ENCODE data around the gene ERMARD.

The ERMARD gene

DNA sequence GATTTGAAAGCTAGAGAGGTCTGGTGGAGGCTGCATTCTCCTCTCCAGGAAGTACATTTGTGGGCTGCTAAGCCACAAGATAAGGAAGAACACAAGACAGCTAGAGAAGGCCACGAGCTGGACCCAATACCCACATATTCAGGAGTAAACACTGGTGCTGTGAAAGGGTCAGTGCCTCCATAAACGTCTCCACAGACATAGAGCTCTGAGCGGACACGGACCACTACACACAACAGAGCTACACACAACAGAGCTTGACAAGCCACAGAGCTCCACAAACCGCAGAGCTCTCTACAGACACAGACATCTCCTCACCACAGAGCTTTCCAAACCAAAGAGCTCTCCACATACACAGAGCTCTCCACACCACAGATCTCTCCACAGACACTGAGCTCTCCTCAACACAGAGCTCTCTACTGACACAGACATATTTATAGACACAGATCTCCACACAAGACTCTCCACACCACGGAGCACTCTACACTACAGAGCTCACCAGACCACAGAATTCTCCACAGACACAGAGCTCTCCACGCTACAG, 51.9 kb downstream of the ERMARD start:
- no peak for DNase-seq

DNA sequence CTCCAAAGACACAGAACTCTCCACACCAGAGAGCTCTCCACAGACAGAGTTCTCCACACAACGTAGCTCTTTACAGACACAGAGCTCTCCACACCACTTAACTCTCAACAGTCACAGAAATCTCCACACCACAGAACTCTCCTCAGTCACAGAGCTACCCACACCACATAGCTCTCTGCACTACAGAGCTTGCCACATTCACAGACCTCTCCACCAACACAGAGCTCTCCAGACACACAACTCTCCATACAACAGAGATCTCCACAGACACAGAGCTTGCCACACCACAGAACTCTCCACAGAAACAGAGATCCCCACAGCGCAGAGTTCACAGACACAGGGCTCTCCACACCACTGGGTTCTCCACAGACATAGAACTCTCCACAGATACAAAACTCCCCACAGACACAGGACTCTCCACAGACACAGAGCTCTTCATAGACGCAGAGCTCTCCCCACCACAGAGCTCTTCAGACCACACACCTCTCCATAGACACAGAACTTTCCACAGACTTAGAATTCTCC, 52.5 kb downstream of the ERMARD start:
- DNase-seq: no peak

DNA sequence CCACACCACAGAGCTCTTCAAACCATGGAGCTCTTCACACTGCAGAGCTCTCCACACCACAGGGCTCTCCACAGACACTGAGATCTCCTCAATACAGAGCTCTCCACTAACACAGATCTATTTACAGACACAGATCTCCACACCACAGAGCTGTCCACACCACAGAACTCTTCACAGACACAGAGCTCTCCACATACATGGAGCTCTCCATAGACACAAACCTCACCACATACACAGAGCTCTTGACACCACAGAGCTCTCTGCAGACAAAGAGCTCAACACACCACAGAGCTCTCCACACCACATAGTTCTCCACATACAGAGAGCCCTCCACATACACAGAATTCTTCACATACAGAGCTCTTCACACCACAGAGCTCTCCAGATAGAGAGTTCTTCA, 53.0 kb downstream of the ERMARD start:
- no peak for DNase-seq

- DNase-seq: no peak
Observed at GRCh38 chr6:169805242-169805838, 53.9 kb downstream of the ERMARD start.

GRCh38 chr6:169806701-169807100, 55.3 kb downstream of the ERMARD start:
- DNase-seq: no peak

DNA sequence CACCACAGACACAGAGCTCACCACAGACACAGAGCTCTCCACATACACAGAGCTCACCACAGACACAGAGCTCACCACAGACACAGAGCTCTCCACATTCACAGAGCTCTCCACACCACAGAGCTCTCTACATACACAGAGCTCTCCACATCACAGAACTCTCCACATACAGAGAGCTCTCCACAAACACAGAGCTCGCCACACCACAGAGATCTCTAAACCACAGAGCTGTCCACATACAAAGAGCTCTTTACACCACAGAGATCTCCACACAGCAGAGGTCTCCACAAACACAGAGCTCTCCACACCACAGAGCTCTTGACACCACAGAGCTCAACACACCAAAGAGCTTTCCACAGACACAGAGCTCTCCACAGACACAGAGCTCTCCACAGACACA, 55.8 kb downstream of the ERMARD start:
- DNase-seq: no peak

DNA sequence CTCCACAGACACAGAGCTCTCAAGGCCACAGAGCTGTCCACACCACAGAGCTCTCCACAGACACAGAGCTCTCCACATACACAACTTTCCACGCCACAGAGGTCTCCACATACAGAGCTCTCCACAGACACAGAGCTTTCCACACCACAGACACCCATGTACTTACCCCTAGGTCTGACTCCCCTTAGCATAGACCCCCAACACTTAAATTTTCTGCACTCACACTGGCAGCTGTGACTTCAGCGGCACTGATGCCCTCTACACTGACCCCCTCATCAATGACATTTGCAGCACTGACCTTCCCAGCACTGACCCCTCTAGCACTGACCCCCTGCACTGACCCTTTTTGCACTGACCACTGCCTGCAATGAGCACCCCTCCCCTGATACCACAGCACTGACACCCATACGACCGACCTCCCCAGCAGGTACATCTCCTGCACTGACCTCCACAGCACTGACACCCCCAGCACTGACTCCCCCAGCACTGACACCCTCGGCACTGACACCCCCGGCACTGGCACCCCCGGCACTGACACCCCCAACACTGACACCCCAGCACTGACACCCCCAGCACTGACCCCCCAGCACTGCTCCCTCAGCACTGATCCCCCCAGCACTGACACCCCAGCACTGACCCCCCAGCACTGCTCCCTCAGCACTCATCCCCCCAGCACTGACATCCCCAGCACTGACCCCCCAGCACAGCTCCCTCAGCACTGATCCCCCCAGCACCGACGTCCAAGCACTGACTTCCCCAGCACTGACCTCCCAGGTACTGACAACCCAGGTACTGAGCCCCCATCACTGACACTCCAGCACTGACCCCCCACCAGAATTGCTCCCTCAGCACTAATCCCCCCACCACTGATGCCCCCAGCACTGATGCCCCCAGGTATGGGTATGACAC, 56.5 kb downstream of the ERMARD start:
- no peak for DNase-seq

DNA sequence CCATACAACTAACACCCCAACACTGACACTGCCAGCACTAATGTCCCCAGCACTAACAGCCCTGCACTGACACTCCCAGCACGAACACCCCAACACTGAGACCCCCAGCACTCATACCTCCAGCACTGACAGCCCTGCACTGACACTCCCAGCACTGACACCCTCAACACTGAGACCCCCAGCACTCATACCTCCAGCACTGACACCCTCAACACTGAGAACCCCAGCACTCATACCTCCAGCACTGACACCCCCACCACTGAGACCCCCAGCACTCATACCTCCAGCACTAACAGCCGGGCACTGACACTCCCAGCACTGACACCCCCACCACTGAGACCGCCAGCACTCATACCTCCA, 57.2 kb downstream of the ERMARD start:
- no peak for DNase-seq

GRCh38 chr6:169809386-169809785, 58.0 kb downstream of the ERMARD start:
- DNase-seq: no peak

DNA sequence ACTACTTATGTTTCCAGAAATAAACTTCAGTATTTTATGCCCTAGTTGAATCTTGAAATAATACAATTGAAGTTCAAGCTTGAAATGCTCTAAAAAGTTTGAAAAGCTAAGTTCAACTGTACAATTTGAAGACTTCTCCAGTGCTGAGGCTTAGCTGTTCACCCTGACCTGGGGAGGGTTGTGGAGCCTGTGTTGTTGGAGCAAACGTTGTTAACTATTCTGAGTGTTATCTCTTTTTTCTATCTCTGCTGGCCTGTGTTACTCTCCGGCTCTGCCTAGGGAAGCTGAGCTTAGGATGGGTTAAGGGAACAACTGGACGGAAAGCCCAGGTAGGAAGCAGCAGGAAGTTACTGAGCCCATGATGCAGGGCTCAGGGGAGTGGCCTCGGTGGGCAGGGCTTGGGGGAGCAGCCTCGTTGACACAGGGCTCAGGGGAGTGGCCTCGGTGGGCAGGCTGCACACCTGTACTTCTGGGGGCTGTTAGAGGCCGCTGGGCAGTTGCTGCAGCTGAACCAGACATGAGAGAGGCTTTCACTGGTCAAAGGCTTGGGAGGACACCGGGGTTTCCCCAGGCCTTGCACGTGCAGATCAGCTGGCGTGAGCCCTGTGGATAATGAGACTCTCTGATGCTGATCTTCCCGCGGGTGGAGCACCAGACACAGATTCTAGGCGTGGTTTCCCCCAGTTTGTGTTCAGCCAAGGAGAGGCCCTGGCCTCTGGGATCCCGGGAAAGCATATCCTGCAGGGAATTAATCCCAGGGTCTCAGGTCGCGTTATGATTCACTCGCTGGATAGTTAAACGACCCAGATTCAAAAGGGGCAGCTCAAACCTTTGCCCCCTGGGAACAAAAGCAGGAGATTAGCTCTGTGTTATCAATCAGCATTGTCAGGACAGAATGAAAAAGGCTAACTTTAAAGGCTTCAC, 58.9 kb downstream of the ERMARD start:
- no peak for DNase-seq

DNA sequence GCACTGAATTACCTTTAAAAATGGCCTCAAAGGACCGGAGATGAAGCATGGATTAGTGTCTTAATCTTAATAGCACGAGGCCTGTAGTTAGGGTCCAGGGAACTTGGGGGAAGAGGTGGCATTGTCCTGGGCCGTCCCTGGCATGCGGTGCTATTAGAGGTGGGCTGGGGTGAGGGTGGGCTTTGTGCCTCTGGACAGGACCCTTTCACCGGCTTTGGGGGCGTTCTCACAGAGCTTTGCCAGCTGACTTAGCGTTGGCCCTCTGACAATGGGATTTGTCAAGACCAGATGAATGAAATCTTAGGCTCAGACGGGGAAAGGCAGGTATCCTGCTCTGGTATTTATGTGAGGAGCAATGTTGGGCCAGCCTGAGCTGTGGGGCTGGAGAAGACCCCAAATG, 59.6 kb downstream of the ERMARD start:
- no peak for DNase-seq

GRCh38 chr6:169811521-169812256, 60.3 kb downstream of the ERMARD start:
- no peak for DNase-seq

DNA sequence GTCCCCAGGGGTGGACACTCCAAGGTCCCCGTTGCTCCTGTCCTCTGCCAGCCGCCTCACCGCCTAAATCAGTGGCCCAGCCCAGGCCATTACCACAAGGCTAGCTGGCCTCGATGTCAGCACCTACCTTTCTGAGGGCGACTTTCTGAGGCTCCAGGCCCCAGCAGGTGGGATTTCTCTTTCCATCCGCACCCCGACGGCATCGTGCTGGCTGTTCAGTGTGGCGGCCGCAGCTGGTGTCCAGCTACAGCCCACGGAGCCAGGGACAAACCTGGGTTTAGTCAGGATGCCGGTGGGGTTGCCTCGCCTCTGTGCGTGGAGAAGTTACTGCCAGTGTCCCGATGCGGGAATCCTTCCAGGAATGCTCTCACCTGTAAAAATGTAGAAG, 60.8 kb downstream of the ERMARD start:
- no peak for DNase-seq

DNA sequence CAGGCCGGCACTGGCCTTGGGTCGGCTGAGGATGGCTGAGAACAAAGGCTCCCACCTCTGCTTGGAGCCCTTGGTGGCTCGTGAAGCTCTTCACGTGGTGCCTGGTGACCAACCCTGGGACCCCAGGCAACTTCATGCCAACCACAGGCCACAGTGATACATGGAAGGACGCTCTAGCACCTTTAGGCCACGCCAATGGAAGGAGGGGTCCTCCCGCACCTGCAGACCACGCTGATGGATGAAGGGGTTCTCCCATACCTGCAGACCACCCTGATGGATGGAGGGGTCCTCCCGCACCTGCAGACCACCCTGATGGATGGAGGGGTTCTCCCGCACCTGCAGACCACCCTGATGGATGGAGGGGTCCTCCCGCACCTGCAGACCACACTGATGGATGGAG, 62.5 kb downstream of the ERMARD start:
- DNase-seq: no peak

GRCh38 chr6:169816054-169816453, 64.6 kb downstream of the ERMARD start:
- DNase-seq: no peak

DNA sequence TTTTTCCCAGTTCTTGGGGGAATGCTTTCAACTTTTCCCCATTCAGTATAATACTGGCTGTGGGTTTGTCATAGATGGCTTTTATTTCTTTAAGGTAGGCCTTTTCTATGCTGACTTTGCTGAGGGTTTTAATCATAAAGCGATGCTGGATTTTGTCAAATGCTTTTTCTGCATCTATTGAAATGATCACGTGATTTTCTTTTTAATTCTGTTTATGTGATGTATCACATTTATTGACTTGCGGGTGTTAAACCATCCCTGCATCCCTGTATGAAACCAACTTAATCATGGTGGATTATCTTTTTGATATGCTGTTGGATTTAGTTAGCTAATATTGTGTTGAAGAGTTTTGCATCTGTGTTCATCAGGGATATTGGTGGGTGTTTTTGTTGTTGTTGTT, 65.6 kb downstream of the ERMARD start:
- DNase-seq: no peak

DNA sequence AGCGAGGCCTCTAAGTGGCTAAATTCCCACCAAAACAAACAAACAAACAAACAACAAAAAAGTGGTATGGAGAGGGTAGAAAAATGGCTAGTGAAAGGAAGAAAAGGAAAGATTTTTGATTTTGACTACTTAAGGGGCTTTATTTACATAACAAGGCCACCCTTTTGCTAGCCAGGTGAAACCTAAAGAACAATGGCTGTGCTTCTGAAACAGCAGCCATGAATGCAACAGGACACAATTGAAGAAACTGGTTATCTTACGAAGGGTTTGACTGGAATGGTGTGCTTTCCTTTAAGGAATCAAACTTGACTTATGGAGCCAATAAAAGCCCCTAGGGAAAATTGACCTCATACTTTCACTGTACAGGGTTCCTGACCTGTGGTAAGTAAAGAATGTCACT, 68.9 kb downstream of the ERMARD start:
- DNase-seq: no peak

GRCh38 chr6:169824021-169824420, 72.6 kb downstream of the ERMARD start:
- no peak for DNase-seq

GRCh38 chr6:169824848-169825557, 73.6 kb downstream of the ERMARD start:
- DNase-seq: no peak

DNA sequence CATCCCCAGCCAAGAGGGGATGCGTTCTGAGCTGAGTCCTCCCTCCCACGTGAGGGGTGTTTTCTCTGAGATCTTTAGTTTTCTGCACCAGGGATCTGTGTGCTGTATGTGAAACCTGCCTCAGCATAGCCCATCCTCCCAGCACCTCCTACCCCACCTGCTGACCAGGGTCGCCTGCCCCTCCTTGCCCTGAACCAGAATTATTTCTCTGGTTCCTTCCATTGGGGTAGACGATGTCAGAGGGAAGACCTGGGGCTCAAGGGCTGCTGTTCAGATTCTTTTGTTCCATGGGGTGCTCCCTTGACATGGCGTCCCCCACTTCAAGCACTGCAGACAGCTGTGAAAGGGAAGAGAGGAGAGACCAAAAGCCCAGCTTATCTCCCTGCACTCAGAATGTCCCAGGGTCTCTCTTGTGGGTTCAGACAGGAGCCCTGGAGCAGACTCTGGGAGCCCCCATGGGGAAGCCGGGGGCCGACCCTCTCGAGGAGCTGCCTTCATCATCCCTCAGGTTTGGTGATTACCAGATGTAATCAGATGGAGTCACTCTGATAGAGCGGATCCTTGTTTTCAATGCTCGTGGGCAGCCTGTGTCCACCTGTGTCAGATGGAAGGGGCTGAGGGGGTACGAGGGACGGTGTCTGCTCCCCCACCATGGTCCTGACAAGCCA, 74.3 kb downstream of the ERMARD start:
- DNase-seq: no peak

DNA sequence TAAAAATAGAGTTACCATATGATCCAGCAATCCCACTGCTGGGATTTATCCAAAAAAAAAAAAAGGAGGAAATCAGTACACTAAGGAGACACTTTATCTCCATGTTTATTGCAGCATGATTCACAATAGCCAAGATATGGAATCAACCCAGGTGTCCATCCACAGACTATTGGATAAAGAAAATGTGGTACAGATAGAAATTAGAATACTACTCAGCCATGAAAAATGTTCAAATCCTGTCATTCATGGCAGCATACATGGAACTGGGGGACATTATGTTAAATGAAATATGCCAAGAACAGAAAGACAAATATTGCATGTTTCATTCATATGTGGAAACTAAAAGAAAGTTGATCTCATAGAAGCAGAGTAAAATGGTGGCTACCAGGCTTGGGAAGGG, 75.3 kb downstream of the ERMARD start:
- no peak for DNase-seq

Measured in activated CD4-positive, alpha-beta T cell treated with anti-CD3 and anti-CD28 coated beads, Interleukin-2, amount 50 U/mL, for 4 hours (primary cell).